ENCODE results near the gene STAG3. TPM values are rescaled to one million over a fixed set of nuclear protein-coding genes. Genes with fewer than 3 reads are reported as not detected.
"Not testable (repeated sequence)": the region's sequence is repeated elsewhere in the genome, so short reads cannot be mapped to it uniquely, and the experiment has no call there.

Gene STAG3
- polyA plus RNA-seq, 2 donors, result 0.25 to 0.73 TPM

DNA sequence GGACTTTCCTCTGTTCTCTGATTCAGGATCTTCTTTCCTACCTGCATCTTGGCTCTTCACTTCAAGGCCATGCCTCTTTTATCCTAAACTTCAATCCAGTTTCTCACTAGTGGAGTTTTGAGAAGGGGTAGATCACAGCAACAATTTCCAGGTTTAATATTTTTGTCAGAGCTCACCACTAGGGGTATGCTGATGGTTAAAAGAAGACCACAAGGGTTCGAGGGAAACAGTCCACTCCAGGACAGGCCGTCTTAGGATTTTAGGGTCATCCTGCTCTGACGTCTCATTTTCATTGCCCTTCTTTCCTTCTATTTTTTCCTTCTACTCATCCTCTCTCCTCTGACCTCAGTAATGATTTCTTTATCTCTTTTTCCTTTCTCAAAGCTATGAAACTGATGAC lies 11.3 kb downstream of the STAG3 start:
- Histone ChIP-seq H3K36me3 (ENCODE audit: control insufficient read depth in 2 of 2, insufficient read depth in 2 of 2, low read length in 1 of 2) (no peaks in the 10 kb centered on the region), H3K27ac (ENCODE audit: low read depth in 2 of 2, low read length in 1 of 2) (no peak overlapping the region), H3K27me3 (ENCODE audit: control insufficient read depth in 1 of 2, insufficient read depth in 2 of 2, low read length in 2 of 2) (no peaks in the 10 kb centered on the region), H3K9me3 (ENCODE audit: control insufficient read depth in 2 of 2, insufficient read depth in 1 of 2, low read depth in 1 of 2, low read length in 1 of 2) (no peaks in the 10 kb centered on the region), H3K4me3 (ENCODE audit: low read depth in 1 of 2, low read length in 2 of 2) (no peak overlapping the region), H3K4me1 (ENCODE audit: control insufficient read depth in 2 of 2, insufficient read depth in 2 of 2, low read length in 1 of 2) (no peaks in the 10 kb centered on the region)
- 79 to 82% methylated on average over 3 of the region's 3 CpGs for WGBS, 2 donors

DNA sequence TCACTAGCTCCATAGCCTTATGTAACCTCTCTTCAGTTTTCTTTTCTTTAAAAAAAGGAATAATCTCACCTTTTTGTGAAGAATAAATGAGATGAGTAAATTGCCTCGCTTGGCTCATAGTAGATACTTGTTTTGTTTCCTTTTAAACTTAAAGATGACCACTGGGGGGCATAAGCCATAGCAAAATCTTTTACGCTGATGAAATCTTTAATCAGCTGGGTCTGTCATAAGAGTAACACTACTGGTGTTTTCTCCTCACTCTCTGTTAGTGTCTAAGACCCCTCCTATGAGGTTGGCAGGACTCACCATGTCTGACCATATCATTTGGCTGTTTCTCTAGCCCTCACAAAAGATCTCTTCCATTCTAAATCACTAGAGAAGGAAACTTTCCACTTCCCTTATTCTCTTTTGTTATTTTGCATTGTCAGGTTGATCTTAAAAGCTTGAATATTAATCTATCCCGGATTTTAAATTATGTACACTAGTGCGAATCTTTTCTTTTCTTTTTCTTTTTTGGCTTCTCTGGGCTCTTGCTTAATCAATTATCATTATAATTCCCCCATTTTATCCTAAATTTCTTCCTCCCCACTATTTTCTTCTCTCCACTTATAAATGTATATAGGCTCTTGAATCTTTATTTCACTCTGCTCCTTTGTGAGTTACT lies 12.5 kb downstream of the STAG3 start:
- WGBS, 2 donors, result 59 to 69% methylated on average over 4 of the region's 4 CpGs
- H3K9me3 ChIP-seq (ENCODE audit: control insufficient read depth in 2 of 2, insufficient read depth in 1 of 2, low read depth in 1 of 2, low read length in 1 of 2), result no peaks in the 10 kb centered on the region
- H3K4me3 ChIP-seq (ENCODE audit: low read depth in 1 of 2, low read length in 2 of 2), result no peak overlapping the region
- H3K4me1 ChIP-seq (ENCODE audit: control insufficient read depth in 2 of 2, insufficient read depth in 2 of 2, low read length in 1 of 2), result no peaks in the 10 kb centered on the region
- H3K36me3 ChIP-seq (ENCODE audit: control insufficient read depth in 2 of 2, insufficient read depth in 2 of 2, low read length in 1 of 2), result no peaks in the 10 kb centered on the region
- H3K27me3 ChIP-seq (ENCODE audit: control insufficient read depth in 1 of 2, insufficient read depth in 2 of 2, low read length in 2 of 2), result no peaks in the 10 kb centered on the region
- no peak overlapping the region for H3K27ac ChIP-seq (ENCODE audit: low read depth in 2 of 2, low read length in 1 of 2)

DNA sequence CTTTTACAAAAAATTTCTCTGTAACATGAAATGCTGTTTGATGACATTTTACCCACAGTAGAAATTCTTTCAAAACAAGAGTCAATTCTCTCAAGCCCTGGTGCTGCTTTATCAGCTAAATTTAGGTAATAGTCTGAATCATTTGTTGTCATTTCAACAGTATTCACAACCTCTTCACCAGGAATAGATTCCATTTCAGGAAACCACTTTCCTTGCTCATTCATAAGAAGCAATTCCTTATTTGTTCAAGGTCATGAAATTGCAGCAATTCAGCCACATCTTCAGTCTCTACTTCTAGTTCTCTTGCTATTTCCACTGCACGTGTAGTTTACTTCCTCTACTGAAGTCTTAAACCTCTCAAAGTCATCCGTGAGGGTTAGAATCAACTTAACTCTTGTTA lies 14.1 kb downstream of the STAG3 start:
- Histone ChIP-seq H3K27ac (ENCODE audit: low read depth in 2 of 2, low read length in 1 of 2) (no peak overlapping the region), H3K27me3 (ENCODE audit: control insufficient read depth in 1 of 2, insufficient read depth in 2 of 2, low read length in 2 of 2) (no peaks in the 10 kb centered on the region), H3K36me3 (ENCODE audit: control insufficient read depth in 2 of 2, insufficient read depth in 2 of 2, low read length in 1 of 2) (no peaks in the 10 kb centered on the region), H3K9me3 (ENCODE audit: control insufficient read depth in 2 of 2, insufficient read depth in 1 of 2, low read depth in 1 of 2, low read length in 1 of 2) (no peaks in the 10 kb centered on the region), H3K4me3 (ENCODE audit: low read depth in 1 of 2, low read length in 2 of 2) (no peak overlapping the region), H3K4me1 (ENCODE audit: control insufficient read depth in 2 of 2, insufficient read depth in 2 of 2, low read length in 1 of 2) (no peaks in the 10 kb centered on the region)
- 68% methylated on average over 2 of the region's 2 CpGs for WGBS, 2 donors

DNA sequence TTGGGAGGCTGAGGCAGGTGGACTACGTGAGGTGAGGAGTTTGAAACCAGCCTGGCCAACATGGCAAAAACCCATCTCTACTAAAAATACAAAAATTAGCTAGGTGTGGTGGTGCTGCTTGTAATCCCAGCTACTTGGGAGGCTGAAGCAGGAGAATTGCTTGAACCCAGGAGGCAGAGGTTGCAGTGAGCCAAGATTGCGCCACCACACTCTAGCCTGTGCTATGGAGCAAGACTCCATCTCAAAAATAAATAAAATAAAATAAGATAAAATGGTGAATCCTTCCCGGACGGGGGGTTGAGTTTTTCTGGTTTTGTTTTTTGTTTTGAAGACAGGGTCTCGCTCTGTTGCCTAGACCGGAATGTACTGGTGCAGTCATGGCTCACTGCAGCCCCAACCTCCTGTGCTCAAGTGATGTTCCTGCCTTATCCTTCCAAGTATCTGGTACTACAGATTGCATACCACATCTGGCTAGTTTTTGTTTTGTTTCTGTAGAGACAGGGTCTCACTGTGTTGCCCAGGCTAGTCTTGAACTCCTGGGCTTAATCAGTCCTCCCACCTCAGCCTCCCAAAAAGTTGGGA lies 14.7 kb downstream of the STAG3 start:
- 91 to 93% methylated on average over 6 of the region's 6 CpGs for WGBS, 2 donors
- H3K36me3 ChIP-seq (ENCODE audit: control insufficient read depth in 2 of 2, insufficient read depth in 2 of 2, low read length in 1 of 2); H3K4me1 ChIP-seq (ENCODE audit: control insufficient read depth in 2 of 2, insufficient read depth in 2 of 2, low read length in 1 of 2); H3K27ac ChIP-seq (ENCODE audit: low read depth in 2 of 2, low read length in 1 of 2); H3K4me3 ChIP-seq (ENCODE audit: low read depth in 1 of 2, low read length in 2 of 2); H3K9me3 ChIP-seq (ENCODE audit: control insufficient read depth in 2 of 2, insufficient read depth in 1 of 2, low read depth in 1 of 2, low read length in 1 of 2); H3K27me3 ChIP-seq (ENCODE audit: control insufficient read depth in 1 of 2, insufficient read depth in 2 of 2, low read length in 2 of 2): not testable (repeated sequence)

DNA sequence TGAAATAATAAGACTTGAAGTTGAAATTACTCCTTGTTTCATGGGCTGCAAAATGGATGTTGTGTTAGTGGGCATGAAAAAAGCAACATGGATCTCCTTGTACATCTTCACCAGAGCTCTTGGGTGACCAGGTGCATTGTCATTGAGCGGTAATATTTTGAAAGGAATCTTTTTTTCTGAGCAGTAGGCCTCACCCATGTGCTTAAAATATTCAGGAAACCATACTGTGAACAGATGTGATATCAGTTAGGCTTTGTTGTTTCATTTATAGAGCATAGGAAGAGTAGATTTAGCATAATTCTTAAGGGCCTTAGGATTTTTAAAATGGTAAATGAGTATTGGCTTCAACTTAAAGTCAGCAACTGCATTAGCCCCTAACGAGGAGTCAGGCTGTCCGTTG lies 15.3 kb downstream of the STAG3 start:
- H3K9me3 ChIP-seq (ENCODE audit: control insufficient read depth in 2 of 2, insufficient read depth in 1 of 2, low read depth in 1 of 2, low read length in 1 of 2), result no peaks in the 10 kb centered on the region
- 84 to 94% methylated on average over 3 of the region's 3 CpGs for WGBS, 2 donors

DNA sequence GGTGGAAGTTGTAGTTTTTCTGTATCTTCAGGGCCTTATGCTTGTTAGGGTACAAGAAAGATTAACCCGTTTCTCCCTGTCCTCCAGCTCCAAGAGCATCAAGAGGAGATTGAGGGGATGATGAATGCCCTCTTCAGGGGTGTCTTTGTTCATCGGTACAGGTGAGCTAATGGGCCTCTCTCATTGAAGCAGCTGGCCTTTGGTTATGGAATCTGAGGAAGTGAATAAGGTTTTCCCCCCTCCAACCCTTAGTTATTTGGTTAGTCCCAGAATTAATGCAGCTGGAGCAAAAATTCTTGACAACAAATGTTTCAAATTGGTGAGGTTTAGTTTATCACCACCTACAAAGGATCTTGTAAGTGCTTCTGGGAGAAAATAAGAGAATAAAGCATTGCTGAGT lies 17.5 kb downstream of the STAG3 start:
- Histone ChIP-seq H3K27ac (ENCODE audit: low read depth in 2 of 2, low read length in 1 of 2) (no peak overlapping the region), H3K4me3 (ENCODE audit: low read depth in 1 of 2, low read length in 2 of 2) (no peak overlapping the region), H3K4me1 (ENCODE audit: control insufficient read depth in 2 of 2, insufficient read depth in 2 of 2, low read length in 1 of 2) (no peaks in the 10 kb centered on the region), H3K27me3 (ENCODE audit: control insufficient read depth in 1 of 2, insufficient read depth in 2 of 2, low read length in 2 of 2) (no peaks in the 10 kb centered on the region), H3K9me3 (ENCODE audit: control insufficient read depth in 2 of 2, insufficient read depth in 1 of 2, low read depth in 1 of 2, low read length in 1 of 2) (no peaks in the 10 kb centered on the region), H3K36me3 (ENCODE audit: control insufficient read depth in 2 of 2, insufficient read depth in 2 of 2, low read length in 1 of 2) (no peaks in the 10 kb centered on the region)
- 68 to 78% methylated on average over 2 of the region's 2 CpGs for WGBS, 2 donors

More for the DNA sequence above, 15.3 kb downstream of the STAG3 start:
- Histone ChIP-seq H3K4me1 (ENCODE audit: control insufficient read depth in 2 of 2, insufficient read depth in 2 of 2, low read length in 1 of 2) (no peaks in the 10 kb centered on the region), H3K27ac (ENCODE audit: low read depth in 2 of 2, low read length in 1 of 2) (no peak overlapping the region), H3K27me3 (ENCODE audit: control insufficient read depth in 1 of 2, insufficient read depth in 2 of 2, low read length in 2 of 2) (no peaks in the 10 kb centered on the region), H3K36me3 (ENCODE audit: control insufficient read depth in 2 of 2, insufficient read depth in 2 of 2, low read length in 1 of 2) (no peaks in the 10 kb centered on the region), H3K4me3 (ENCODE audit: low read depth in 1 of 2, low read length in 2 of 2) (no peak overlapping the region)

DNA sequence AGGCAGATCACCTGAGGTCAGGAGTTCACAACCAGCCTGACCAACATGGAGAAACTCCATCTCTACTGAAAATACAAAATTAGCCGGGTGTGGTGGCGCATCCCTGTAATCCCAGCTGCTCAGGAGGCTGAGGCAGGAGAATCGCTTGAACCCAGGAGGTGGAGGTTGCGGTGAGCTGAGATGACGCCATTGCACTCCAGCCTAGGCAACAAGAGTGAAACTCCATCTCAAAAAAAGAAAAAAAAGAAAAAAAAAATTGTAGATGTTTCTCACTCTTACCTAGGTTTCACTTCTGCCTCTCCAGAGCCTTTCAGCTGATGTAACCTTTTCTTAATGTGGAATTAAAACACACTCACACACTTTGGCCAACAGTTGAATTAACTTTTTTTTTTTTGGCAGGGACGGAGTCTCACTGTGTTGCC lies 18.2 kb downstream of the STAG3 start:
- H3K27ac ChIP-seq (ENCODE audit: low read depth in 2 of 2, low read length in 1 of 2); H3K36me3 ChIP-seq (ENCODE audit: control insufficient read depth in 2 of 2, insufficient read depth in 2 of 2, low read length in 1 of 2); H3K27me3 ChIP-seq (ENCODE audit: control insufficient read depth in 1 of 2, insufficient read depth in 2 of 2, low read length in 2 of 2); H3K4me1 ChIP-seq (ENCODE audit: control insufficient read depth in 2 of 2, insufficient read depth in 2 of 2, low read length in 1 of 2); H3K9me3 ChIP-seq (ENCODE audit: control insufficient read depth in 2 of 2, insufficient read depth in 1 of 2, low read depth in 1 of 2, low read length in 1 of 2); H3K4me3 ChIP-seq (ENCODE audit: low read depth in 1 of 2, low read length in 2 of 2): not testable (repeated sequence)
- WGBS, 2 donors, result 89 to 94% methylated on average over 6 of the region's 6 CpGs

DNA sequence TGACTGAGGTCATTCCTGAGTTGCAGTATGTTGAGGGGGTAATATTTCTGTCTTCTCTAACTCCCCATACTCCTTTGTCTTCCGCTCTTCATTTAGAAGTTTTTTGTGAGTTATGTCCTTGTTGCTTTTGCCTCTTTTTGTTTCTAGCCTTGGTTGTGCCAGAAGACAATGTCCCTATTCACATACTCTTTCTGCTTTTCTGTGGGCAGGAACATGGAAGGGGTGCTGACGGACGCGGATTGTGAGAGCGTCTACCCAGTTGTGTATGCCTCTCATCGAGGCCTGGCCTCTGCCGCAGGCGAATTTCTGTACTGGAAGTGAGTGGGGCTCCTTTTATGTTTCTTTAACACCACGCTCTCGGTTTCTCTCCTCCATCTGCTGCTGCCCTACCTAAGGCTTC lies 20.5 kb downstream of the STAG3 start:
- H3K4me3 ChIP-seq (ENCODE audit: low read depth in 1 of 2, low read length in 2 of 2), result no peak overlapping the region
- H3K9me3 ChIP-seq (ENCODE audit: control insufficient read depth in 2 of 2, insufficient read depth in 1 of 2, low read depth in 1 of 2, low read length in 1 of 2), result no peaks in the 10 kb centered on the region
- no peak overlapping the region for H3K27ac ChIP-seq (ENCODE audit: low read depth in 2 of 2, low read length in 1 of 2)
- H3K4me1 ChIP-seq (ENCODE audit: control insufficient read depth in 2 of 2, insufficient read depth in 2 of 2, low read length in 1 of 2), result no peaks in the 10 kb centered on the region
- no peaks in the 10 kb centered on the region for H3K36me3 ChIP-seq (ENCODE audit: control insufficient read depth in 2 of 2, insufficient read depth in 2 of 2, low read length in 1 of 2)
- 92 to 94% methylated on average over 10 of the region's 10 CpGs for WGBS, 2 donors
- no peaks in the 10 kb centered on the region for H3K27me3 ChIP-seq (ENCODE audit: control insufficient read depth in 1 of 2, insufficient read depth in 2 of 2, low read length in 2 of 2)

DNA sequence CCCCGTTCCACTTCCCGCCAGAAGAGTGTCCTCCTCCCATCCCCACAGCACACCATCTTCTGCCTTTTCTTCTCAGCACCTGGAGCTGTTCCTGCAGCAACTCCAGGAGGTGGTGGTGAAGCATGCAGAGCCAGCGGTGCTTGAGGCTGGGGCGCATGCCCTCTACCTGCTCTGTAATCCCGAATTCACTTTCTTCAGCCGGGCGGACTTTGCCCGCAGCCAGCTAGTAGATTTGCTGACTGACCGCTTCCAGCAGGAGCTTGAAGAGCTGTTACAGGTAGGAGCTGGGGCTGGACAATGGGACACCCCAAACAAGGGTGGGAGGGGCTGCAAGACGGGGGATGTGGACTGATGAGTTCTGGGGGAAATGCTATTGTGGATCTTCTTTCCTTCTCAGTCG lies 23.0 kb downstream of the STAG3 start:
- Histone ChIP-seq H3K9me3 (ENCODE audit: control insufficient read depth in 2 of 2, insufficient read depth in 1 of 2, low read depth in 1 of 2, low read length in 1 of 2) (no peaks in the 10 kb centered on the region), H3K27ac (ENCODE audit: low read depth in 2 of 2, low read length in 1 of 2) (no peak overlapping the region), H3K36me3 (ENCODE audit: control insufficient read depth in 2 of 2, insufficient read depth in 2 of 2, low read length in 1 of 2) (no peaks in the 10 kb centered on the region), H3K4me1 (ENCODE audit: control insufficient read depth in 2 of 2, insufficient read depth in 2 of 2, low read length in 1 of 2) (no peaks in the 10 kb centered on the region), H3K4me3 (ENCODE audit: low read depth in 1 of 2, low read length in 2 of 2) (no peak overlapping the region), H3K27me3 (ENCODE audit: control insufficient read depth in 1 of 2, insufficient read depth in 2 of 2, low read length in 2 of 2) (no peaks in the 10 kb centered on the region)
- 69 to 79% methylated on average over 11 of the region's 11 CpGs for WGBS, 2 donors

DNA sequence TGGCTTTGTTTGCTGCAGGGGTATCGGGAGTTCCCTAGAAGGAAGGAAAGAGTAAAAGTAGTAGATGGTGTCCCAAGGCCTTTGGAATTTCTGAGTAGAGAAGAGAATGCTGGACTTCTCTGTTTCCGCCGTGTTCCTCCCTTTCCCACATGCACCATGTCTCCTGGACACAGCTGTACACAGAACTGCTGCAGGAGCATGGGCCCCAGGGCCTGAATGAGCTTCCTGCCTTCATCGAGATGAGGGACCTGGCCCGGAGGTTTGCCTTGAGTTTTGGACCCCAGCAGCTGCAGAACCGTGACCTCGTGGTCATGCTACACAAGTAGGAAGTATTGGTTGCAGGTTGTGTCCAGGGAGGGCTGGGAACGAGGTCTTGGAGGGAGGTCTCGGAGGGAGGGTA lies 26.7 kb downstream of the STAG3 start:
- Histone ChIP-seq H3K9me3 (ENCODE audit: control insufficient read depth in 2 of 2, insufficient read depth in 1 of 2, low read depth in 1 of 2, low read length in 1 of 2) (no peaks in the 10 kb centered on the region), H3K36me3 (ENCODE audit: control insufficient read depth in 2 of 2, insufficient read depth in 2 of 2, low read length in 1 of 2) (no peaks in the 10 kb centered on the region), H3K4me1 (ENCODE audit: control insufficient read depth in 2 of 2, insufficient read depth in 2 of 2, low read length in 1 of 2) (no peaks in the 10 kb centered on the region), H3K27ac (ENCODE audit: low read depth in 2 of 2, low read length in 1 of 2) (no peak overlapping the region), H3K27me3 (ENCODE audit: control insufficient read depth in 1 of 2, insufficient read depth in 2 of 2, low read length in 2 of 2) (no peaks in the 10 kb centered on the region), H3K4me3 (ENCODE audit: low read depth in 1 of 2, low read length in 2 of 2) (no peak overlapping the region)
- WGBS, 2 donors, result 85 to 86% methylated on average over 9 of the region's 9 CpGs

Data from esophagus (tissue), 2 donors.